Activated CD8-positive, alpha-beta memory T cell treated with anti-CD3 and anti-CD28 coated beads, Interleukin-2, amount 50 U/mL, for 1 hour (primary cell): ENCODE data around the gene ELMOD1.
"Not testable (repeated sequence)": the region's sequence is repeated elsewhere in the genome, so short reads cannot be mapped to it uniquely, and the experiment has no call there.

ENCODE experiments used
- DNase-seq: peaks from one replicate; pipeline ENCODE4 v3.0.0-alpha.2; 2020; ENCODE audit errors: extremely low read depth

The ELMOD1 gene

GRCh38 chr11:107590460-107591377 is at the start of gene ELMOD1:
ELMOD1 (plus strand) TSS chr11:107591147; CDS start chr11:107618190, 27,043 bp downstream.
- no peak for DNase-seq

- no peak for DNase-seq
These were observed 45.8 kb upstream of the ELMOD1 start for GRCh38 chr11:107545101-107545514.

DNA sequence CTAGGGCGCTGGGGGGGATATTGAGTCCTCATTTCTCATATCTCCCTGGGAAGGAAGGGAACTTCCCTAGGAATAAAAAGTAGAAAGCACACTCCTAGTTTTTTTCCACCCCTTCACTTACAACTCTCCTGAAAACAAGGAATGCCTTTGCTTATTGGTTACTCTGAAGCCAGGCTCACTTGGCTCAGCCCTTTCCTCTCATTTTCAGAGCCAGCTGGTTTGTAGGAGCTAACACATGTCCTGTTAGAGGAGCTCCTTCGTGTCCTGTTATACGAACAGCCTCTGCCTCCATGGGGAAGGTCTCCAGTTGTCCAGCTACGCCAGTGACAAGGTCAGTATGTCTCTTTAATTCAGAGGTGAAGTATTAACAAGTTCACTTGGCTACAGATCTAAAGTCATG is 43.0 kb upstream of the ELMOD1 start:
- DNase-seq: no peak

- DNase-seq: no peak
These were observed 41.5 kb upstream of the ELMOD1 start for GRCh38 chr11:107549253-107549953.

- DNase-seq: no peak
These were observed 41.0 kb upstream of the ELMOD1 start for GRCh38 chr11:107549954-107550285.

GRCh38 chr11:107550304-107550703 is 40.6 kb upstream of the ELMOD1 start:
- DNase-seq: no peak

GRCh38 chr11:107561688-107562087 is 29.3 kb upstream of the ELMOD1 start:
- no peak for DNase-seq

DNA sequence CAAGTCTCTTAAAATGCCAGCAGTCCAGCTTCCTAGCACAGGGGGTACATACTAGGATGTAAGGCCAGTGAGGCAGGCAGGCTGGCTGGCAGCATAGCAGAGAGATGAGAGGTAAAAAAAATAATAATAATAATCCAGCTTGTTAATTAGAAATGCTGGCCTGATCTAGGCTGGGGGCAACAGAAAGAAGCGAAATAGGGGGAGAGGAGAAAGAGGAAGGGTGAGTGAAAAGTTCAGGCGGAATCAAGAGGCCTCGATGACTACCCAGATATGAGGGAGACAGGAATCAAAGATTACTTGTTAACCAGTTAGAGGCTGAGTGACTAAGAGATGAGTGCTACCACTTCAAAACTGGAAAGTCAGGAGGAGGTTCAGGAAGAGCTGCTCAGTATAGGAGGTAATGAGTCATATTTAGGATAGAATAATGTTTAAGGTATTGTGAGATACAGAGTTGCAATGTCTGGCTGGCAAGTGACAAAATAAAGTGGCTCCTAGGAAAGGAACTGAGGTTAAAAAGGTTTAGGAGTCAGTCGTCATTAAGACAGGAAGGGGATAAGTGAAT is 28.2 kb upstream of the ELMOD1 start:
- DNase-seq: no peak

- DNase-seq: peak; percentile 3
These were observed 27.2 kb upstream of the ELMOD1 start for GRCh38 chr11:107563702-107564101.

DNA sequence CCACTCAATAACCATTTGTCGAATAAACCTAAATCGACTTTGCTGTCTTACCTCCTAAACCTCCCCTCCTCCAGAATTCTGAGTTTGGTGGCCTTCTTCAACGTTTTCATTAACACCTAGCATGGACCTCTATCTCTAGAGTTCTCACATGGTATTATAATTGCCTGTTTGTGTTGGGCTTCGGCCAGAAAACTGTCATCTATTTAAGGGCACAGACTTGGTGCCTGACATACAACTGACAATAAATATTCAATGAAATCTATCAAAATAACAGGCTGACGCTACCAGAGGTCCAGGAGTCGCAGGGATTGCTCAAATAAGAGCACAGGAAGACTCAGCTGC is 26.1 kb upstream of the ELMOD1 start:
- DNase-seq: no peak

- DNase-seq: peak; percentile 44
These were observed 25.6 kb upstream of the ELMOD1 start, which contains the start of gene ALKBH8 for GRCh38 chr11:107565219-107565937. ALKBH8 (minus strand) TSS chr11:107565735; CDS start chr11:107560893, 4,842 bp downstream.

DNA sequence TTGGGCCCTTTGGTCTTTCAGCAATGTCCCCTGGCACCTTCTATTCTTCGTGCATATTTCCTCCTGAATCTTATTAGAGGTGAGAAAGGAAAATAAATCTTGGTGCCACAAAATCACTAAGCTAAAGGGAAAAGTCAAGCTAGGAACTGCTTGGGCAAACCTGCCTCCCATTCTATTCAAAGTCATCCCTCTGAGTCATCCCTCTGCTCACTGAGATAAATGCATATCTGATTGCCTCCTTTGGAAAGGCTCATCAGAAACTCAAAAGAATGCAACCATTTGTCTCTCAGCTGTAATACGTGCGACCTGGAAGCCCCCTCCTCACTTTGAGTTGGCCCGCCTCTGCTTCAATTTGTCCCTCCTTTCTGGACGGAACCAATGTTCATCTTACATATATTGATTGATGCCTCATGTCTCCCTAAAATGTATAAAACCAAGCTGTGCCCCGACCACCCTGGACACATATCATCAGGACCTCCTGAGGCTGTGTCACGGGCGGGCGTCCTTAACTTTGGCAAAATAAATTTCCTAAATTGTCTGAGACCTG is 24.9 kb upstream of the ELMOD1 start:
- DNase-seq: not testable (repeated sequence)

GRCh38 chr11:107566569-107566968 is 24.4 kb upstream of the ELMOD1 start:
- no peak for DNase-seq

- no peak for DNase-seq
These were observed 23.1 kb upstream of the ELMOD1 start for GRCh38 chr11:107567739-107568335.

DNA sequence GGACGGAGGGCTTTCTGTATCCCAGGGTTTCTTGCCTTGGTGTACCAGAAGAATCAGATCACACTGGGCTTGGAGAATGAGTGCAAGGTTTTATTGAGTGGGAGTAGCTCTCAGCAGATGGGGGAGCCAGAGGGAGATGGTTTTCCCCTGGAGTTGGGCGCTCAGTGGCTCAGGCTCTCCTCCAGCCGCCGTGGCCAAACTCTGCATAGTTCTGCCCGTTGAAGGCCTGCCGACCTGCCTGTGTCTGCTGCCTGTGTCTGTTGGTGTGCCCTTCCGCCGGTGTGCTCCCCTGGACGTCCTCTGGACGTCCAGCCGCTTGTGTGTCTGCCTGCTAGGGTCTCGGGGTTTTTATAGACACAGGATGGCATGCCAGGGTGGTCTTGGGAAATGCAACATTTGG is 20.9 kb upstream of the ELMOD1 start:
- DNase-seq: no peak

DNA sequence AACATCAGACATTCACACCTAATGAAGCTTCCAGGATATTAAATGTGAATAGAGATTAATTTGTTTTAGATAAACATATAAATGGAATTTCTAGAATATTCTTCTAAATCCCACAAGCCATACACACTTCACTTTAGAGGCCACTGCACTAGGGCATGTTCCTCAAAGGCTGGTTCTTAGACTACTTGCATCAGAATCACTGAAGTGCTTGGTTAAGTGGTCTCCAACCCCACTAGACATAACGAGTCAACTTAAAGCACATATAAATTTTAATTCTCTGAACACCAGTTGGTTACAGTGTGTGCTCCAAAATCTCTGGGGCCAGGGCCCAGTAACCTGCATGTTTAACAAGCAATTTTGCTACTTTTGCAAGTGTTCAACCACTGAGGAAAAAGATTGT is 17.5 kb upstream of the ELMOD1 start:
- DNase-seq: no peak

- not testable (repeated sequence) for DNase-seq
These were observed 14.2 kb upstream of the ELMOD1 start for GRCh38 chr11:107576497-107577345.

- no peak for DNase-seq
These were observed 13.6 kb upstream of the ELMOD1 start for GRCh38 chr11:107577346-107577711.

- DNase-seq: not testable (repeated sequence)
These were observed 11.8 kb upstream of the ELMOD1 start for GRCh38 chr11:107579169-107579568.

- DNase-seq: no peak
These were observed 9.8 kb upstream of the ELMOD1 start for GRCh38 chr11:107581147-107581546.
